Bronchial epithelial cell (primary cell): Measurements from ENCODE around the gene THYN1. TPM values are rescaled to one million over a fixed set of nuclear protein-coding genes. Genes with fewer than 3 reads are reported as not detected.
"Not testable (repeated sequence)": the region's sequence is repeated elsewhere in the genome, so short reads cannot be mapped to it uniquely, and the experiment has no call there.

Experiments used
- DNase-seq: peaks from one replicate; pipeline ENCODE4 v3.0.0-alpha.2; 2010; ENCODE audit warnings: low read depth
- FAIRE-seq: peaks from 2 replicates; lab custom pipeline; 2011; peaks lifted over from hg19 to GRCh38; lab: Jason Lieb, UNC
- H3K27me3 ChIP-seq: 2 replicates; pipeline ENCODE4 v1.5.1; 2011; ENCODE audit warnings: low read length; ENCODE audit not compliant: control insufficient read depth, insufficient read depth
- H3K36me3 ChIP-seq: 2 replicates; pipeline ENCODE4 v1.5.1; 2011; ENCODE audit warnings: low read length; ENCODE audit not compliant: control insufficient read depth, insufficient read depth
- H3K4me3 ChIP-seq: 2 replicates; pipeline ENCODE4 v1.5.1; 2011; ENCODE audit warnings: mild to moderate bottlenecking, low read depth, low read length, control low read depth
- total RNA-seq: library from RNA; depleted of rRNA; stranded (reverse); fragments of >200 nt; gene quantifications from 2 replicates; pipeline ENCODE4 v1.2.1, GENCODE V29; 2014
- TF ChIP-seq, protein P1 (sequence below): IDR thresholded peaks from 2 replicates; pipeline ENCODE4 v1.5.1; 2011; ENCODE audit warnings: mild to moderate bottlenecking, moderate library complexity, low read length, control low read depth, inconsistent platforms; ENCODE audit not compliant: insufficient read depth, severe bottlenecking

The THYN1 gene
- total RNA-seq, 1 donor from 2014 or later: 60.3 TPM

DNA sequence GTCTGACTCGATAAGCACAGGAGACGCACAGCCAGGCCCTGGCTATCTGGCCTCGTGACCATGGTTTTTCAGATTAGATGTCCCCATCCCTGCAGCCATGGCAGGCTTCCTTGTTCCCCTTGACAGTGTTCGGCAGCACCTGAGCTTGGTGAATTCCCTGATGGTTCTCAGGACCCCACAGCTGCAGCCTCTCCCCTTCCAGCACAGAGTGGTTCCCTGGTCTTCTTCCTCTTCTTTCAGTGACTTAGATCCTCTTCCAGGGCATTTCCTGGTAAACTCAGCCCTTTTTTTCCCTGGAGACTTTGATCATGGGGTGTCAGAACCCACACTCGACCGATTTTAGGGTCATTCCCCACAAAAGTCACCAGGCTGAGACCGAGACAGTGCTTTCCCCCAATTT lies 37.5 kb upstream of the THYN1 start:
- FAIRE-seq (no peak), DNase-seq (no peak)
- Histone ChIP-seq H3K4me3 (no peak overlapping the region), H3K27me3 (no peaks in the 10 kb centered on the region), H3K36me3 (no peaks in the 10 kb centered on the region)
- TF ChIP-seq, protein P1, sequence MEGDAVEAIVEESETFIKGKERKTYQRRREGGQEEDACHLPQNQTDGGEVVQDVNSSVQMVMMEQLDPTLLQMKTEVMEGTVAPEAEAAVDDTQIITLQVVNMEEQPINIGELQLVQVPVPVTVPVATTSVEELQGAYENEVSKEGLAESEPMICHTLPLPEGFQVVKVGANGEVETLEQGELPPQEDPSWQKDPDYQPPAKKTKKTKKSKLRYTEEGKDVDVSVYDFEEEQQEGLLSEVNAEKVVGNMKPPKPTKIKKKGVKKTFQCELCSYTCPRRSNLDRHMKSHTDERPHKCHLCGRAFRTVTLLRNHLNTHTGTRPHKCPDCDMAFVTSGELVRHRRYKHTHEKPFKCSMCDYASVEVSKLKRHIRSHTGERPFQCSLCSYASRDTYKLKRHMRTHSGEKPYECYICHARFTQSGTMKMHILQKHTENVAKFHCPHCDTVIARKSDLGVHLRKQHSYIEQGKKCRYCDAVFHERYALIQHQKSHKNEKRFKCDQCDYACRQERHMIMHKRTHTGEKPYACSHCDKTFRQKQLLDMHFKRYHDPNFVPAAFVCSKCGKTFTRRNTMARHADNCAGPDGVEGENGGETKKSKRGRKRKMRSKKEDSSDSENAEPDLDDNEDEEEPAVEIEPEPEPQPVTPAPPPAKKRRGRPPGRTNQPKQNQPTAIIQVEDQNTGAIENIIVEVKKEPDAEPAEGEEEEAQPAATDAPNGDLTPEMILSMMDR: no peak

DNA sequence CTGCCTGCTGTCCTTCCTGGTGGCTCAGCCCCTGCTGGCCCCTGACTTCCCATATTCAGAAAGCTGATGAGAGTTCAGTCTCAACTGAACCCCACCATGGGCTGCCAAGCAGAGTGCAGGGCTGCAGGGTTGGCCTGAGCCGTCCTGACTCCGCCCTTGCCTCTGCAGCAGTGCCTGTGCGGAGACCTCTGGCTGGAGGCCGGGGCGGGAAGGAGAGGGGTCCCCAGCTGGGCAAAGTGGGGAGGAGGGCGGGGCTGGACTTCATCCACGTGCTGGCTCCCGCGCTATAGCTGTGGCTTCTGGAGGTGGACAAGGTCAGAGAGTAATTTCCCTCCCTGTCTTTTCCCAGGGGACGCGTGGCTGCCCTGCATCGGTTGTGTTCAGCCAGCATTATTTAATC lies 36.6 kb upstream of the THYN1 start:
- no peak for DNase-seq
- FAIRE-seq: no peak
- H3K36me3 ChIP-seq: no peaks in the 10 kb centered on the region
- H3K4me3 ChIP-seq: no peak overlapping the region
- H3K27me3 ChIP-seq: no peaks in the 10 kb centered on the region
- TF ChIP-seq, protein P1: no peak

DNA sequence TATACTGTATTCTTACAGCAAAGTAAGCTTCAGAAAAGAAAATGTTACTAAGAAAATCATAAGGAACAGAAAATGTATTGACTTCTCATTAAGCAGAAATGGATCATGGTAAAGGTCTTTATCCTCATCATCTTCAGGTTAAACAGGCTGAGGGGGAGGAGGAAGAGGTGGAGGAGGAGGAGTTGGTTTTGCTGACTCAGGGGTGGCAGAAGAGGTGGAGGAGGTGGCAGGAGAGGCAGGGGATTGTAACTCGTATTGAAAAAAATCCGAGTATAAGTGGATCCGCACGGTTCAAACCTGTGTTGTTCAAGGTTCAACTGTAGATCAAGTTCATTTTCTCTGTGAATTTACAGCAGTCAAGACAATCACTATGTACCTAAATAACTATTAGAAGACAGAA lies 36.0 kb upstream of the THYN1 start:
- Histone ChIP-seq H3K36me3 (no peaks in the 10 kb centered on the region), H3K4me3 (no peak overlapping the region), H3K27me3 (no peaks in the 10 kb centered on the region)
- FAIRE-seq (no peak), DNase-seq (no peak)
- TF ChIP-seq, protein P1: no peak

DNA sequence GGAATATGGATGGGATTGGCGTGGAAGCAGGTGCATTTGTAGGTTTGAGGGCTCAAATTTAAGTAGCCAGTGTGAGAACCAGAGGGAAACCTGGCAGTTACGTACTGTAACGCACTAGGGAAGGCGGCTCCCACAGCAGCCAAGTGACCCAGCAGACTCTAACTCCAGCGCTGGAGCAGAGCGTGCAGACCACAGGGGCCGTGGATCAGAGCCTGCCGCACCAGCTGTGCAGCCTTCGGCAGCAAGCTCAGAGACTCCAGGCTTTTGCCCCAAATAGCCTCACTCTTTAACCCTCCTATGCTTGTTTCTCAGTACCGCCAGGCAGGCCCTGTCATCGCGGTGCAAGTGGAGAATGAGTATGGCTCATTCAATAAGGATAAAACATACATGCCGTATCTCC lies 35.3 kb upstream of the THYN1 start:
- no peak for FAIRE-seq
- Histone ChIP-seq H3K4me3 (no peak overlapping the region), H3K36me3 (no peaks in the 10 kb centered on the region), H3K27me3 (no peaks in the 10 kb centered on the region)
- DNase-seq: no peak
- TF ChIP-seq, protein P1: no peak

DNA sequence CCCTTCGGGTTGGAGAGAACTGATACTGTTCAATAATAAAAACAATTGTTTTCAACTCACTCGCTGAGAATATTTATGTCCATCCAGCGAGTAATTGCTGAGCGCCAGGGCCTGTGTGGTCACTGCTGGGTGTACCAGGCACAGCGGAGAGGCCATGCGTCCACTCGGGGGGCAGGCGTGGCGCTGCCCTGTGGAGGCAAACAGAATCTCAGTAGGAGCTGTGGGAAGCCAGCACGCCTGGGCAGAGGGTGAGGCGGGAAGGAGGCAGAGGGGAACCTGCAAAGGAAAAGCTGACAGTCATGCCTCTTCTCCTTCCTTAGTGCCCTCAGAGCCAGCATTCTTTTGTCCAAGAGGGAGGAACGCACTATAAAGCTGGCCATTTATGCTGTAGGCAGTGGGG lies 34.4 kb upstream of the THYN1 start:
- no peak for FAIRE-seq

DNA sequence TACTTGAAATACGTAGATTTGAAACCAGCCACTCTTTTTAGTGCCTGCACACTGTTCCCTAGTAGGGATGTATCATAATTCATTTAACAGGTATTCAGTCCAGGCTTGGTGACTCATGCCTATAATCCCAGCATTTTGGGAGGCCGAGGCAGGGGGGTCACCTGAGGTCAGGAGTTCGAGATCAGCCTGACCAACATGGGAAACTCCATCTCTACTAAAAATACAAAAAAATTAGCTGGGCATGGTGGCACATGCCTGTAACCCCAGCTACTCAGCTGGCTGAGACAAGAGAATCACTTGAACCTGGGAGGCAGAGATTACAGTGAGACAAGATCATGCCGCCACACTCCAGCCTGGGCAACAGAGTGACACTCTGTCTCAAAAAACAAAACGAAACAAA lies 31.2 kb upstream of the THYN1 start:
- H3K27me3 ChIP-seq, FAIRE-seq: not testable (repeated sequence)

More for the DNA sequence above, 34.4 kb upstream of the THYN1 start:
- Histone ChIP-seq H3K4me3 (no peak overlapping the region), H3K36me3 (no peaks in the 10 kb centered on the region), H3K27me3 (no peaks in the 10 kb centered on the region)
- no peak for DNase-seq
- TF ChIP-seq, protein P1: no peak

More for the DNA sequence above, 31.2 kb upstream of the THYN1 start:
- not testable (repeated sequence) for H3K4me3 ChIP-seq, H3K36me3 ChIP-seq, DNase-seq
